Heart left ventricle (tissue), 16 donors: ENCODE results near the gene OXLD1. TPM values are rescaled to one million over a fixed set of nuclear protein-coding genes. Genes with fewer than 3 reads are reported as not detected.

Experiments used
- ATAC-seq, 4 donors: fragments of 200-7000 bp; cut with Tn5 transposase; one replicate each; pipeline ENCODE4 v1.9.1; 2020 to 2022; ENCODE audit warnings: moderate library complexity in 4 of 4, mild to moderate bottlenecking in 3 of 4, moderate number of reproducible peaks in 1 of 4
- DNase-seq, 5 donors: peaks; one replicate each; pipeline ENCODE4 v3.0.0-alpha.2; 2020
- H3K27ac ChIP-seq, 12 donors: fragments of 200-600 bp; sonication (generic) in 4 of 12; one replicate each; pipeline versions ENCODE4 v1.5.0 to v1.8.0; 2016 to 2022; ENCODE audit warnings: mild to moderate bottlenecking in 2 of 12
- H3K27me3 ChIP-seq, 9 donors: fragments of 200-600 bp; sonication (generic) in 2 of 9; one replicate each; pipeline versions ENCODE4 v1.5.1 to v1.8.0; 2016 to 2022; ENCODE audit warnings: mild to moderate bottlenecking in 3 of 9
- H3K36me3 ChIP-seq, 9 donors: fragments of 200-600 bp; sonication (generic) in 2 of 9; one replicate each; pipeline versions ENCODE4 v1.5.0 to v1.8.0; 2018 to 2022; ENCODE audit warnings: mild to moderate bottlenecking in 2 of 9
- H3K4me1 ChIP-seq, 12 donors: fragments of 200-600 bp; sonication (generic) in 4 of 12; one replicate each; pipeline versions ENCODE4 v1.5.0 to v1.8.0; 2016 to 2022; ENCODE audit warnings: mild to moderate bottlenecking in 3 of 12
- H3K4me3 ChIP-seq, 12 donors: fragments of 200-600 bp; sonication (generic) in 4 of 12; one replicate each; pipeline versions ENCODE4 v1.5.0 to v1.8.0; 2017 to 2022; ENCODE audit warnings: mild to moderate bottlenecking in 9 of 12, moderate library complexity in 4 of 12
- H3K9me3 ChIP-seq, 12 donors: fragments of 200-600 bp; sonication (generic) in 4 of 12; one replicate each; pipeline versions ENCODE4 v1.5.0 to v1.8.0; 2016 to 2022; ENCODE audit warnings: mild to moderate bottlenecking in 1 of 12
- CTCF ChIP-seq, 12 donors: fragments of 200-600 bp; sonication (generic) in 4 of 12; IDR thresholded peaks; one replicate each; pipeline versions ENCODE4 v1.5.0 to v1.8.0; 2018 to 2022; ENCODE audit warnings: antibody characterized with exemption in 12 of 12, mild to moderate bottlenecking in 5 of 12
- POLR2A ChIP-seq, 2 donors: fragments of 450-650 bp; IDR thresholded peaks; one replicate each; pipeline ENCODE4 v1.6.1; 2017; ENCODE audit warnings: antibody characterized with exemption in 2 of 2, mild to moderate bottlenecking in 2 of 2, moderate library complexity in 2 of 2
- WGBS, 4 donors: extraction: QIAGEN DNeasy Blood & Tissue Kit in 2 of 4; methylation state at CpG; one replicate each; pipeline versions ENCODE4 v1.1.5 to v1.1.7; 2013 to 2018; 5-methylcytosine and 5-hydroxymethylcytosine counted together
- intact Hi-C, 10 donors: fragments of 100-400 bp; cut with DNase I; formaldehyde crosslinking; loops; one replicate each; pipeline versions ENCODE4 v1.11.1 to v1.14.2; 2022
- polyA plus RNA-seq, 2 donors: library from polyadenylated mRNA; stranded (reverse); fragments of 200-250 nt; gene quantifications; one replicate each; pipeline ENCODE4 v1.2.3, GENCODE V29; 2013
- total RNA-seq, 9 donors: library from RNA; depleted of rRNA in 2 of 9; stranded (reverse); fragments of >200 nt in 2 of 9; fragmentation: NEBNext Ultra II Directional in 3 of 9; extraction: Animal tissue kit (Norgen Biotek cat#: 25700) in 3 of 9; gene quantifications; one replicate each; pipeline versions ENCODE4 v1.1.0 to v1.2.4, GENCODE V29; 2016 to 2023
- donor health status: ischemic (EF 13 %, LVEDD 7.1; RV severe dilation, severe dysfunction).
- donor health status: healthy with polysubstance abuse.
- donor health status: DM: no; HTN: yes; CAD: no.
- donor health status: DM: no; HTN: no; CAD: no.
- donor health status: ischemic (EF 25% LVEDD 6.9; RV normal size, moderate dysfunction).
- donor health status: ischemic (EF 25% LVEDD 5.7; RV mildly dilated, moderate dysfunction).
- donor health status: healthy.
- donor health status: DM: yes; HTN: yes; CAD: no.
- donor health status: ischemic (EF 35%, LVEDD 5.7; RV mildly dilated, moderate dysfunction).
- donor health status: nonischemic (EF 11% LVEDD 7.7; RV severe dilation, severe dysfunction).
- donor health status: DM: yes; HTN: yes; CAD: no.
- donor health status: PGD.
- donor health status: ischemic (EF 29% LVEDD 5.4; RV normal size, mild dysfunction).
- donor health status: nonischemic (EF 23%, LVEDD 6.1; RV moderate dilation, normal function).

The OXLD1 gene
- total and polyA plus RNA-seq, 11 donors, result 16.9 to 42.9 (median 22.1) TPM

- Histone ChIP-seq H3K27ac (peak overlapping the region in 2 of 12 donors; percentile 91 to 94), H3K4me3 (peak overlapping the region in 10 of 12 donors; percentile 66 to 99 (median 88)), H3K4me1 (peaks cover 0 to 48% (median 31%) of the 10 kb centered on the region in 12 donors), H3K9me3 (no peaks in the 10 kb centered on the region), H3K27me3 (no peaks in the 10 kb centered on the region), H3K36me3 (peaks cover 4 to 78% (median 68%) of the 10 kb centered on the region in 9 donors)
- intact Hi-C loops, result no loop called here
- WGBS, 4 donors, result 68 to 78% (median 72%) methylated on average over 23 of the region's 23 CpGs
- DNase-seq, result no peak
- TF ChIP-seq CTCF (IDR thresholded peaks at IDR 0.05) (no peak), POLR2A (IDR thresholded peaks at IDR 0.05) (no peak)
- ATAC-seq, result no peak
These were observed 35.1 kb upstream of the OXLD1 start for GRCh38 chr17:81701288-81702071.

- Histone ChIP-seq H3K36me3 (peaks cover 6 to 78% (median 67%) of the 10 kb centered on the region in 9 donors), H3K4me3 (peak overlapping the region in 1 of 12 donors; percentile 88), H3K27me3 (no peaks in the 10 kb centered on the region), H3K27ac (no peak overlapping the region), H3K4me1 (peaks cover 0 to 49% (median 31%) of the 10 kb centered on the region in 12 donors), H3K9me3 (no peaks in the 10 kb centered on the region)
- no peak for ATAC-seq
- intact Hi-C loops, result no loop called here
- WGBS, 4 donors, result 82 to 85% (median 83%) methylated on average over 18 to 25 of the region's 25 CpGs
- TF ChIP-seq CTCF (IDR thresholded peaks at IDR 0.05) (no peak), POLR2A (IDR thresholded peaks at IDR 0.05) (no peak)
- DNase-seq, result no peak
These were observed 34.2 kb upstream of the OXLD1 start for GRCh38 chr17:81700353-81701287.

- no peak for DNase-seq
- ATAC-seq, result peak; percentile 39 to 70 (median 55)
- WGBS, 4 donors, result 50 to 67% (median 55%) methylated on average over 25 of the region's 25 CpGs
- intact Hi-C loops, result no loop called here
- H3K27ac ChIP-seq, result peak overlapping the region in 11 of 12 donors; percentile 35 to 83 (median 72)
- no peak overlapping the region for H3K4me3 ChIP-seq
- TF ChIP-seq CTCF (IDR thresholded peaks at IDR 0.05), result no peak
- H3K4me1 ChIP-seq, result peaks cover 0 to 35% (median 22%) of the 10 kb centered on the region in 12 donors
- H3K9me3 ChIP-seq, result no peaks in the 10 kb centered on the region
- peaks cover 6 to 96% (median 84%) of the 10 kb centered on the region in 9 donors for H3K36me3 ChIP-seq
- no peaks in the 10 kb centered on the region for H3K27me3 ChIP-seq
These were observed 31.0 kb upstream of the OXLD1 start for GRCh38 chr17:81697261-81698044.
